GM20000 (cell line): Measurements from ENCODE around the gene CTXN3.

Experiments used
- DNase-seq: peaks from one replicate; pipeline ENCODE4 v3.0.0; 2012; ENCODE audit warnings: low spot score
- TF ChIP-seq, protein P1 (sequence below): IDR thresholded peaks from 2 replicates; pipeline ENCODE4 v1.5.1; 2012; ENCODE audit warnings: mild to moderate bottlenecking, control low read depth; ENCODE audit errors: extremely low read depth, missing control alignments

The CTXN3 gene

DNA sequence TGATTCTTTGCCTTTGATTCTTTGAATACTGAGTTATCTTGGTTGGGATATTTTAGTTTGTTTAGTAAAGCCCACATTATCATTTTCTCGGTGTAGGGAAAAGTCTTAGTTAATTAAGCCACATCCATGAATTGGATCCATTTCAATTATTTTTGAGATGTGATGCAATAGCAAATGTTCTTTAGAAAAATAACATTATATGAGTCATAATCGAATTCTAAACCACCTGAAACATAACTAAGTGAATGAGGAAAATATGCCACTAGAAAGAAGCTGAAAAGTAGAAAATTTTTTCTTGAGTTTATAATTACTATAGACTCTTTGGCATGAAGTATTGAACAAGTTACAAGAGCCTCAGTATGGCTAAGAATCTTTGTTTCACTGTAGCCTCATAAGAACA lies 36.8 kb downstream of the CTXN3 start:
- TF ChIP-seq, protein P1, sequence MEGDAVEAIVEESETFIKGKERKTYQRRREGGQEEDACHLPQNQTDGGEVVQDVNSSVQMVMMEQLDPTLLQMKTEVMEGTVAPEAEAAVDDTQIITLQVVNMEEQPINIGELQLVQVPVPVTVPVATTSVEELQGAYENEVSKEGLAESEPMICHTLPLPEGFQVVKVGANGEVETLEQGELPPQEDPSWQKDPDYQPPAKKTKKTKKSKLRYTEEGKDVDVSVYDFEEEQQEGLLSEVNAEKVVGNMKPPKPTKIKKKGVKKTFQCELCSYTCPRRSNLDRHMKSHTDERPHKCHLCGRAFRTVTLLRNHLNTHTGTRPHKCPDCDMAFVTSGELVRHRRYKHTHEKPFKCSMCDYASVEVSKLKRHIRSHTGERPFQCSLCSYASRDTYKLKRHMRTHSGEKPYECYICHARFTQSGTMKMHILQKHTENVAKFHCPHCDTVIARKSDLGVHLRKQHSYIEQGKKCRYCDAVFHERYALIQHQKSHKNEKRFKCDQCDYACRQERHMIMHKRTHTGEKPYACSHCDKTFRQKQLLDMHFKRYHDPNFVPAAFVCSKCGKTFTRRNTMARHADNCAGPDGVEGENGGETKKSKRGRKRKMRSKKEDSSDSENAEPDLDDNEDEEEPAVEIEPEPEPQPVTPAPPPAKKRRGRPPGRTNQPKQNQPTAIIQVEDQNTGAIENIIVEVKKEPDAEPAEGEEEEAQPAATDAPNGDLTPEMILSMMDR: no peak
- no peak for DNase-seq

DNA sequence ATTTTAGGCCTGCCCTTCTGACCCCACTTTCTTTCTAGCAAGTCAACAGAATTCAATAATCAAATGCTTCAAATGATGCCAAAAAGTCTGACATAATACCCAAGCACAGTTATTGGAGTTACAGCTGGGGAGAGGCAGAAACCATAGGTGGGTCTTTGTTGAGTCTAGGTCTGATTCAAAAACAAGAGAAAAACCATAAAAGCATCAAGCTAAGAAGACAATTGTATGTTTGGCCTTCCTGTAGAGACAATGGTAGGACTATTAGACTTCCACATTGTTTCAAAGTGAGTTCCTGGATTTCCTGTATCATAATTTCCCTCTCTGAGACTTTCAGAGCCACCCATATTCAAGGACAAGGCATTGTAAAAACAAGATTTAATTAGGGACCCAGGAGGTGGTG lies 37.5 kb downstream of the CTXN3 start:
- no peak for DNase-seq
- TF ChIP-seq, protein P1: no peak

DNA sequence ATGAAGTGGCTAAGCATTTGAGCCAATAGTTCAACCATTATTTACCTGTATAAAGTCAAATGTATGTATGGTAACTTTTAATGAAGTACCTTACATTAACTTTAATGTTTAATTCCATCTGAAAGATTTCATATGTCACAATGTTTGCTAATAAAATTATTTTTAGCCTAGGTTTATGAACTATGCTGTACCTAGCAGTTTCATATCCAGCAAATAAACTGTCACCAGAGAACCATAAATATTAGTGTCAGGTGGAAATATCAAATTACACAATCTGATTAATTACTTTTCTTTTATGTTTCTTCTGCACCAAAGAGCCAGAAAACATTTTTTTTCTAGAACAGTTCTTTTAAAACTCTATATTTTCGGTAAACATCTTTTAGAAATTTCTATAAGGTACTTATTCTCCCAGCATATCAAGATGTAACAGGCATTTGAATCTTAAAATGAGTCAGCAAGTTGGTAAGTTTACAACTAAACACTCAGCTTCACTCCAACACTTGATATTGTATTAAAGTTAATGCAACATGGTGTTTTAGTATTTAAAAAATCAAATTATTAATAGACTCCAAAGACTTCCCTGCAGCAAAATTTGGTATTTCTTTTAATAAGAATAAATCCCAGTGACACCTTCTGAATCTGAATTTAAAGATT lies 45.8 kb downstream of the CTXN3 start:
- DNase-seq: no peak
- TF ChIP-seq, protein P1: no peak

DNA sequence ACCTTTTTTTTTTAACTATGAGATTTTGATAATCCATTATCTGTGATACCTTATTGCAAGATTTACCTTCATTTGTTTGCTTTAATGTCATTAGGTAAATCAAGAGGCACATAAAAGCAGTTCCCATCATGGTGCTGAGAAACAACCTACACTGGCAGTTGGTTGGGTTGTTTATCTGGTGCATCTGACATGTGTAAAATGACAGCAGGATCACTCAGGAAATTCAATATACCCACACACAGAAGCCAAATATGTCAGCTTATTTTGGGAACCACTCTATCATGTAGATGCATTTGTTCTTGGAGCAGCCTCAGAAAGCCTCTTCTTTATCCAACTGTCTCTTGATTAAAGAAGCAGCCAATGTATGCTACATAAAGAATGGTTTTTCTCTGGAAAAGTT lies 46.5 kb downstream of the CTXN3 start:
- no peak for DNase-seq
- TF ChIP-seq, protein P1: no peak

DNA sequence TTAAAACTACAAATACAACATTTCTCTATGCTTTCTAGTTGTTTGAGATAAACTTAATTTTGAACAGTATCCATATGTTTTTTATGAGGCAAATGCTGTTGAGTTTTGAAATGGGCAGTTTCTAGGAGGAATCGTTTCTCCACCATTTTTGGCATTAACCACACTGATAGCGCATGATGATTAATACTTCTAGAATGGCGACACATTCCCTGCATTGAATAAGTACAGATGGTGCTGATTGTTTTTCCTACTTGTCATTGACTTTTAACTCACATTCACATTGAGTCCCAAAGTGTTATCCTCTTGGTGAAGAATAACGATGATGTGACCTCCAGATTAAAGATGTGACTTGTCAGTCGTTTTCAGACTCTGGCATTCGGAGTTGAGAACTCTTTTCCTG lies 47.8 kb downstream of the CTXN3 start:
- DNase-seq: no peak
- TF ChIP-seq, protein P1: no peak

DNA sequence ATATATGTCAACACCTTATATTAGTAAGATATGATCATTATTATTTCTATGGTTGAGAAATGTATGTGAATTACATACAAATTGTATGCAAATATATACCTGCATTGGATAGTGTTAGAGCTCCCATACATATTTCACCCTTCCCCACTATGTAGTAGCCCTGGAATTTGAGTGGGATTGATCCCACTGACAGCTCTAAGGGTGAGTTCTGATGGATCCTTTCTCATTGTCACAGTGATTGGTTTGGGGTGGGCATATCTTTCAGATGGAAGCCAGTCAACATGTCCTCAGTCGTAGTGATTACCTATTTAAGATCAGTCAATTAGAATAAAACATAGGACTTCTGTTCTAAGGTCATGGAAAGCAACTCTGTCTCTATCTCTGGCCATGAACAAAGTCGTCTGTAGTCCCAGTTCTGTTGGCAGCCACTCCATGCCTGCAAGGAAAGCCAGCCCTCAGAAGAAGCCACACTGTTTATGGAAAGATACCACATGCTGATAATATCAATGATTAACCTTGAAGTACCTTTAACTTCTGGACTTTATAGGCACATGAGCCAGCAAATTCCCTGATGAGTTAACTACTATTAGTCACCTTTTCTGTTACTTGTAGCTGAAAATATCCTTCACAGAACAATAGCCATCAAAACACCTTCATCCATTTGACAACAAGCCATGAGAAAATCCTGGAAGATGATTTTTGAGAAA lies 49.2 kb downstream of the CTXN3 start:
- DNase-seq: no peak
- TF ChIP-seq, protein P1: no peak

DNA sequence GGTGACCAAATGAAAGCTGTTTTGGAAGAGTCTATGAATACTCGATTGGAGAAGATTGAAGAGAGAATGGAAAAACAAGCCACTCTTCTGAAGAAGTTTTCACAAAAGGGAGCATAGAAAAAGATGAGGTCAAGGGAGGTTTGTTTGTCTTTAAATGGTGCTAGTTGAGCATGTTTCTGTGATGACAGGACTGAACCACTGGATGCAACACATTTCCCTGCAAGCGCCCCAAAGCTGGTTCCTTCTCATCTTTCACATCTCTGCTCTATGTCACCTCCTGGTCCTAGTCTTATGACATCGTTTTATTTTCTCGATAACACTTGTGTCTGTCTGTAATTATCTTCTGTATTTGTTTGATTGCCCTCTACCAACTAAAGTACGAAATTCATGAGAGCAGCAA lies 50.5 kb downstream of the CTXN3 start:
- TF ChIP-seq, protein P1: no peak
- DNase-seq: no peak
